GM04503 (cell line): ENCODE results near the gene HERPUD2.
"Not testable (repeated sequence)": the region's sequence is repeated elsewhere in the genome, so short reads cannot be mapped to it uniquely, and the experiment has no call there.

Experiments used
- DNase-seq: peaks from one replicate; pipeline ENCODE4 v3.0.0-alpha.2; 2012; ENCODE audit warnings: low read depth

Gene HERPUD2

GRCh38 chr7:35714407-35714806 is 19.5 kb upstream of the HERPUD2 start:
- DNase-seq: no peak

GRCh38 chr7:35712563-35713226 is 17.8 kb upstream of the HERPUD2 start:
- no peak for DNase-seq

GRCh38 chr7:35707422-35707821 is 12.5 kb upstream of the HERPUD2 start:
- no peak for DNase-seq

GRCh38 chr7:35705932-35706461 is 11.1 kb upstream of the HERPUD2 start:
- no peak for DNase-seq

- DNase-seq: no peak
Observed at GRCh38 chr7:35704261-35704660, 9.3 kb upstream of the HERPUD2 start.

GRCh38 chr7:35702541-35702940 is 7.6 kb upstream of the HERPUD2 start:
- no peak for DNase-seq

- DNase-seq: no peak
Observed at GRCh38 chr7:35701287-35701900, 6.5 kb upstream of the HERPUD2 start.

GRCh38 chr7:35700865-35701264 is 5.9 kb upstream of the HERPUD2 start:
- DNase-seq: no peak

- no peak for DNase-seq
Observed at GRCh38 chr7:35700333-35700732, 5.4 kb upstream of the HERPUD2 start.

GRCh38 chr7:35699796-35700305 is 4.9 kb upstream of the HERPUD2 start:
- DNase-seq: peak; percentile 30

GRCh38 chr7:35698382-35698781 is 3.4 kb upstream of the HERPUD2 start:
- DNase-seq: not testable (repeated sequence)

GRCh38 chr7:35697414-35698175 is 2.7 kb upstream of the HERPUD2 start:
- DNase-seq: peak; percentile 27

GRCh38 chr7:35695987-35696386 is 1.1 kb upstream of the HERPUD2 start:
- DNase-seq: no peak

GRCh38 chr7:35695473-35695850 is 527 bp upstream of the HERPUD2 start:
- no peak for DNase-seq

GRCh38 chr7:35694161-35694783 is 663 bp downstream of the HERPUD2 start:
- DNase-seq: no peak

GRCh38 chr7:35691827-35692307 is 3.1 kb downstream of the HERPUD2 start:
- no peak for DNase-seq

GRCh38 chr7:35691366-35691765 is 3.6 kb downstream of the HERPUD2 start:
- no peak for DNase-seq

GRCh38 chr7:35690614-35691013 is 4.3 kb downstream of the HERPUD2 start:
- DNase-seq: not testable (repeated sequence)

- no peak for DNase-seq
Observed at GRCh38 chr7:35685781-35686180, 9.2 kb downstream of the HERPUD2 start.

- DNase-seq: no peak
Observed at GRCh38 chr7:35681231-35682029, 13.5 kb downstream of the HERPUD2 start.

GRCh38 chr7:35680403-35681013 is 14.4 kb downstream of the HERPUD2 start:
- no peak for DNase-seq
